ENCODE measurements around the gene CEP20.
"Not testable (repeated sequence)": the region's sequence is repeated elsewhere in the genome, so short reads cannot be mapped to it uniquely, and the experiment has no call there.

The CEP20 gene

DNA sequence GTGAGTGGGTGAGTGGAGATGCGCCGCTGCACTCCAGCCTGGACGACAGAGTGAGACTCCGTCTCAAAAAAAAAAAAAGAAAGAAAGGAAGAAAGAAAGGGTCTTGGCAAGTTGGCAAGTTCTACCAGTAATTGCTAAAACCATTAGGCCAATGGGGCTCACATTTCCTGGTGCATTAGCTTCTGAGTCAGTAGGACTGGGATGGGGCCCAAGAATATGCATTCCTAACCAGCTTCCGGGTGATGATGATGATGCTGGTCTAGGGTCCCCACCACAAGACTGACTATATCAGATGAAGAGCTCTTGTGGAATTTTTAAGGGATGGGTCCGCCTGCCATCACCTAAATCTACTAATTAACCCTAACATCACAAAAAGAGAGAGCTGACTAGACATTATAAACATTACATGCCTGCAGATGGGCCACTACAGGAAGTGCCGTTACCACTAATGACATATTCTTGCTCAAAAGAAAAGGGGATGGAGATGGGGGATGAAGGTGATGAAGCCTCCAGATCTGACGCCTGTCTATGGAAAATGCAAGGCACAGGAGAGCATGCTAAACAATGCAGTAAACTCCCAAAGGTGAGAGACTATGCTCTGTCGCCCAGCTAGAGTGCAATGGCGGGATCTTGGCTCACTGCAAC, 44.6 kb downstream of the CEP20 start:
- FAIRE-seq: no peak
- TF ChIP-seq POLR2A (IDR thresholded peaks at IDR 0.05; ENCODE audit: low read depth, low read length): no peak
- DNase-seq (ENCODE audit: insufficient read length, low spot score): no peak

GRCh38 chr16:15839204-15839603, 49.2 kb downstream of the CEP20 start:
- not testable (repeated sequence) for FAIRE-seq

DNA sequence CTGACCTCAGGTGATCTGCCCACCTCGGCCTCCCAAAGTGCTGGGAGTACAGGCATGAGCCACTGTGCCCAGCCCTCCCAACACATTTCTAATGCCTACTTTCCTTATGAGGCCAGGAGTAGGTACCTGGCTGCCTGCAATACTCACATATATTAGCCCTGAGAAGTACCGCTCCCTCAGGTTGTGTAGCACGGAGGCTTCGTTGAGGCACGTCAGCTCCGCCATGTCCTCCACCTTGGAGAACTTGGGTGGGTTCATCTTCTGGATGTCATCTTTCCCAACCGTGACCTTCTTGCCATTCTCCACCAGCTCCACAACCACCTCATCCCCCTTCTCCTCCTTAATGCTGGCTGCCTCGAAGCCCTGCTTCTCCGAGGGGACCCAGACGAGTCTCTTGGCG, 50.6 kb downstream of the CEP20 start:
- no peak for TF ChIP-seq POLR2A (IDR thresholded peaks at IDR 0.05; ENCODE audit: low read depth, low read length)
- FAIRE-seq (no peak), DNase-seq (ENCODE audit: insufficient read length, low spot score) (no peak)

More at GRCh38 chr16:15839204-15839603, 49.2 kb downstream of the CEP20 start:
- DNase-seq (ENCODE audit: insufficient read length, low spot score): not testable (repeated sequence)

- no peak for TF ChIP-seq POLR2A (IDR thresholded peaks at IDR 0.05; ENCODE audit: low read depth, low read length)
- DNase-seq (ENCODE audit: insufficient read length, low spot score) (no peak), FAIRE-seq (no peak)
Measured at GRCh38 chr16:15836965-15837611, 51.3 kb downstream of the CEP20 start.

DNA sequence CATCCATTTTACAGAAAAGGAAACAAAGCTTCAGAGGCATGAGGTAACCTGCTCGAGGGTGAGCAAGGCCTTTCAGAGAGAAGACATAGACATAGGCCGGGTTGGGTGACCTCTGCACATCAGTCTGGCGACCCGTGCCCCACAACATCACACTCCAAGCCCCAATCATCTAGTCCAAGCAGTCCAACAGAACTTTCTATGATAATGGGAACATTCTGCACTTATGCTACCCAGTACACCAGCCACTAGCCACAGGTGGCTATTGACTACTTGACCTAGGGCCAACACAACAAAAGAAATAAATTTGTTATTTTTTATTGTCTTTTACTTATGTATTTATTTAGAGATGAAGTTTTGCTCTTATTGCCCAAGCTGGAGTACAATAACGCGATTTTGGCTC, 52.3 kb downstream of the CEP20 start:
- FAIRE-seq (no peak), DNase-seq (ENCODE audit: insufficient read length, low spot score) (no peak)
- TF ChIP-seq POLR2A (IDR thresholded peaks at IDR 0.05; ENCODE audit: low read depth, low read length): no peak

DNA sequence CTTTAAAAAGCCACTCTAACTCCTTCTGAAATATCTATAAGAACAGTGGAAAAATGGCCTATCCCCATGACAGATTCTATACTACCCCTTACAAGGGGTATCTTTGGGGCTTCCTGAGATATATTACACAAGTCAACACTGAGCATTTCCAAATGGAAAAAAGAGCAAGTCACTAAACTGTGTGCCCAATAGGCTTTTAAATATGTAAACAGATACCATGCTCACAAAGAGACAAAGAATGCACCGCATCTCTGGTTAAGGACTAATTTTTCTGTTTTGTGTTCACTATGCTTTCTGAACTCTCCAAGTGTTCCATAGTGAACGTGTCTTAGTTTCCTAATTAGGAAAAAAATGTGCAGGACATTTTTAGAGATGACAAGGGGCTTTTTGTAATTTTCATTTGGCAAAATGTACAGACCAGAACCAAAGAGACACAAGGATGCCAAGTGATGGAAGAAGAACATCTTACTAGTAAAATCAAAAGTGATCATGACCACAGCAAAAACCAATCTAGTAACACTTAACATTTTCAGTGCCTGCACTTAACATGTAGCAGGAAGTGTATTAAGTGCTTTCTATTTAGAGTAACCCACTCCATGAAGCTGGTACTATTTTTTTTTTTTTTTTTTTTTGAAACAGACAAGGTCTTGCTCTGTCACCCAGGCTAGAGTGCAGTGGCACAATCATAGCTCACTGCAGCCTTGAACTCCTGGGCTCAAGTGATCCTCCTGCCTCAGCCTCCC, 53.1 kb downstream of the CEP20 start:
- FAIRE-seq (no peak), DNase-seq (ENCODE audit: insufficient read length, low spot score) (no peak)
- no peak for TF ChIP-seq POLR2A (IDR thresholded peaks at IDR 0.05; ENCODE audit: low read depth, low read length)

DNA sequence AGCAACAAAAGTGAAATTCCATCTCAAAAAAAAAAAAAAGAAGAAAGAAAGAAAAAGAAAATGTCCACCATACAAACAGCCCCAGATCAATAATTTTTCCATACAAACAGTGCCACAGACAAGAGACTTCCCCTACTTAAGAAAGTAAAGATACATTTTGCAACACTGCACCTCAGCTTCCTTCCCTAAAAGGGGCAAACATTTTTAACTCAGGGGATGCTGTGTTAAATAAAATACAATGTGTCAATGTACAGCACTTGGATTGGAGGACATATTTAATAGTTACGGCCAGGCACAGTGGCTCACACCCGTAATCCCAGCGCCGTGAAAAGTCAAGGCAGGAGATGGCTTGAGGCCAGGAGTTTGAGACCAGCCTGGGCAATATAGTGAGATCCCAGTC, 53.9 kb downstream of the CEP20 start:
- no peak for TF ChIP-seq POLR2A (IDR thresholded peaks at IDR 0.05; ENCODE audit: low read depth, low read length)
- FAIRE-seq (no peak), DNase-seq (ENCODE audit: insufficient read length, low spot score) (no peak)

DNA sequence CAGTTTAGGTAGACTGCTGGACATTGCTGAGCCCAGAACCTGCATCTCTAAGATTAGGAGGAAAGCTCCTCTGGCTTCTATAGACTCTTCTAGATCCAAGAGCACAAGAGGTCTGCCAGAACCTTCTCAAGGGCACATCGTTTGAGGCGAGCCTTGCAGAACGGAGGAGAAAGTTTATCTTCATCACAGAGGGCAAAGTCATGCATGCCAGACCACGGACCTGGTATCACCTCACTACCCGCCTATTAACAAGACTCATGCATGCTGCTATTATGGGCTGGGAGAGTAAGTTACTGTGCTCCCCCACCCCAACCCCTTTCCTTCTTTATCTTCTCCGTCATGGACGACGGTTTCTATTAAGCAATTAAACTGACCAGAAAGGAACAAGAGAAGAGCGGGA, 54.9 kb downstream of the CEP20 start:
- no peak for FAIRE-seq
- no peak for TF ChIP-seq POLR2A (IDR thresholded peaks at IDR 0.05; ENCODE audit: low read depth, low read length)
- DNase-seq (ENCODE audit: insufficient read length, low spot score): no peak

- FAIRE-seq (no peak), DNase-seq (ENCODE audit: insufficient read length, low spot score) (no peak)
- no peak for TF ChIP-seq POLR2A (IDR thresholded peaks at IDR 0.05; ENCODE audit: low read depth, low read length)
Measured at GRCh38 chr16:15832241-15832640, 56.2 kb downstream of the CEP20 start.

- FAIRE-seq: no peak
Measured at GRCh38 chr16:15830832-15831451, 57.5 kb downstream of the CEP20 start.

GRCh38 chr16:15829460-15829859, 58.9 kb downstream of the CEP20 start:
- FAIRE-seq: no peak
- no peak for TF ChIP-seq POLR2A (IDR thresholded peaks at IDR 0.05; ENCODE audit: low read depth, low read length)
- no peak for DNase-seq (ENCODE audit: insufficient read length, low spot score)

More at GRCh38 chr16:15830832-15831451, 57.5 kb downstream of the CEP20 start:
- no peak for TF ChIP-seq POLR2A (IDR thresholded peaks at IDR 0.05; ENCODE audit: low read depth, low read length)
- DNase-seq (ENCODE audit: insufficient read length, low spot score): no peak

- DNase-seq (ENCODE audit: insufficient read length, low spot score): no peak
- no peak for FAIRE-seq
- TF ChIP-seq POLR2A (IDR thresholded peaks at IDR 0.05; ENCODE audit: low read depth, low read length): no peak
Measured at GRCh38 chr16:15827709-15828343, 60.6 kb downstream of the CEP20 start.

GRCh38 chr16:15827299-15827698, 61.1 kb downstream of the CEP20 start:
- TF ChIP-seq POLR2A (IDR thresholded peaks at IDR 0.05; ENCODE audit: low read depth, low read length): no peak
- DNase-seq (ENCODE audit: insufficient read length, low spot score) (no peak), FAIRE-seq (no peak)
